NCI-H1105 (cell line): Measurements from ENCODE around the gene MAPK10.

ENCODE experiments used
- DNase-seq: peaks from one replicate; lab custom pipeline; 2025; lab: John Stamatoyannopoulos, UW

The MAPK10 gene

DNA sequence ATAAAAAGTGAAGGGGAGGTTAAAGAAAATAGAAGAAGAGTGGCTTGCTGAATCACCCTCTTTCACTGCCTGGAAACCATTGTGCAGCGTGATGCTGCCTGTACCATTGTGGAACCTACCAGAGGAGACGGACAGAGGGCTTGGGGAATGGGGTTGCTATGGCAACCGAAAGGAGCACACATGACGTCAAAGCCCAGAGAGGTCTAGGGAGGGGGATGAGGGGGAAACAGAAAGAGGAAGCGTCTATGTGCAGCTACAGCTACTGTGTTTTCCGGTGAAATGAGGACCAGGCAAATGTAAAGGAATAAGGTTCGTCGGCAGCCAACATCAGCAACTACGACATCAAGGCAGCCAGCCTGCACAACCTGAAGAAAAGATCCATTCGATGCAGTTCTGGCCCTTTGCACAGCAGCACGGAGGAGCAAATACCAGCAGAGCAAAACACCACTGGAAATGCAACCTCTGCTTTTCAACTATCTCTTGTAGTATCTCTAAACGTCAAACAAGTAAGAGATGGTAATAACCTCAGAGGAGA, at the start of gene MAPK10:
TSS of gene MAPK10 (minus strand) at position 110 of the 535 bp plus-strand sequence.
- DNase-seq: peak; percentile 85

DNA sequence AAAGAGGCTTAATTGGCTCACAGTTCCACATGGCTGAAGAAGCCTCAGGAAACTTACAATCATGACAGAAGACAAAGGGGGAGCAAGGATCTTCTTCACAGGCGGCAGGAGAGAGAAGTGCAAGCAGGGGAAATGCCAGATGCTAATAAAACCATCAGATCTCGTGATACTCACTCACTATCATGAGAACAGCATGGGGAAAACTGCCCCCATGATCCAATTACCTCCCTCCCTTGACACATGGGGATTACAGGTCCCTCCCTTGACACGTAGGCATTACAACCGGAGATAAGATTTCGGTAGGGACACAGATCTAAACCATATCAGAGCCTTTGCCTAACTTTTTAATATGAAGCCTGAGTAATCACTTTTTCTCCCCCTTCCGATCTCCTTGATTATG, 43.7 kb upstream of the MAPK10 start:
- no peak for DNase-seq

DNA sequence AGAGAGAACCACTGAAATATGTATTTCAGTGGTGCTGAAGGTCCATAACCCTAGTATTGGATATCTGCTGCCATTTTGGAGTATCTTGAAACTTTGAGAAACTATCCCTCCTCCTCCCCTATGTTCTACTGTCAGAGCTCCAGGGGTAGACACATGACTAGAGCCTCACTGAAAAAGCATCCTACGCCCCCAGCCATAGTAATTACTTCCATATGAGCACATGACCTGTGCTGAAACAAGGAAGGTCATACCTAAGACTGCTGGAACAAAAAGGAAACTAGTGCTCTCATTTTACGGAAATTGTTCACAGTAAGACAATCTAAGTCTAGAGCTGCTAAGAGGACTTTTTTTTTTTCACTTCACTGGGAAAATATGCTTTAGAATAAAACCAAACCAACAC, 42.0 kb upstream of the MAPK10 start:
- DNase-seq: no peak

DNA sequence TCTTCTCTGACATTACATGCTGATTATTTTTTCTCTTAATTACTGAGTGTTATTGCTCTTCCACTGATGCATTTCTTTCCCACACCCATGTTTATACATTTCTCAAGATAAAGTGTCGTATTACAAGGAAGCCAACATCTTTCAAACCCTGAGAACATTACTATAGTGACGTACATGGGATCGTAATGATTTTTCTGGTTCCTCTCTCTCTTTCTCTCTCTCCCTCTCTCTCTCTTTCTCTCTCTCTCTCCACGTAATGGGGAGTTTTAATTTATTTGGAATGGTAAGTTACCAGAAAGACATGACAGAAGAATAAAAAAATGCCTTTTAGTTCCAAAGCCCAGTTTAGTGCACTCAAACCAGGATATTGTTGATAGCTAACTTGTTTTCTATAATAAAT, 40.4 kb upstream of the MAPK10 start:
- no peak for DNase-seq

DNA sequence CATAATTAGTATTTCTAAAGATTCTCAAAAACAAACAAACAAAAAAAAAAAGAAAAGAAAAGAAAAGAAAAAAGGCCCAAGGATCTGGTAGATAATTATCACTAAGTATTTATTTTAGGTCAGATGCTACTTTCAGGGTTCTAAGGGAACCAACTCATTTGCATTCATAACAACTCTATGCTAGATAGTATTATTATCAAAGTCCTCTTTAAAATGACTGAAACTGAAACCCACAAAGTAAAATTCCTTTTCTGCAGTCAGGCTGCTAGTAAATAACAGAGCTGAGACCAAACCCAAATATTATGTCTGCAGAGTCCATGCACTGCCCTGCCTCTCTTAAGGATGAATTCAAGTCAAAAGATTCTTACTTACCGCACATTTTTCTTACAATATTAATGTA, 38.3 kb upstream of the MAPK10 start:
- no peak for DNase-seq

DNA sequence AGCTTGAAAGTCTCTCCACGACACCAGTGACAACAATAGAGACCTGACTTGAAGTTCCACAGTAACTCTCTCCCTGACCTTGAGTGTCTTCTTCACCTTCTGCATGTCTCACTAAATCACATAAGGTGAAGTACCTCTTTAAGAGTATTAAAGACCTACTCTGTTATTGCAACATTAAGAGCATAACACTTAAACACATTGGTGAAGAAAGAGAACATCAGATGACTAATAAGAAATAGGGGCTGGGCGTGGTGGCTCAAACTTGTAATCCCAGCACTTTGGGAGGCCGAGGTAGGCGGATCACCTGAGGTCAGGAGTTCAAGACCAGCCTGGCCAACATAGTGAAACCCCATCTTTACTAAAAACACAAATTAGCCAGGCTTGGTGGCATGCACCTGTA, 33.9 kb upstream of the MAPK10 start:
- no peak for DNase-seq

DNA sequence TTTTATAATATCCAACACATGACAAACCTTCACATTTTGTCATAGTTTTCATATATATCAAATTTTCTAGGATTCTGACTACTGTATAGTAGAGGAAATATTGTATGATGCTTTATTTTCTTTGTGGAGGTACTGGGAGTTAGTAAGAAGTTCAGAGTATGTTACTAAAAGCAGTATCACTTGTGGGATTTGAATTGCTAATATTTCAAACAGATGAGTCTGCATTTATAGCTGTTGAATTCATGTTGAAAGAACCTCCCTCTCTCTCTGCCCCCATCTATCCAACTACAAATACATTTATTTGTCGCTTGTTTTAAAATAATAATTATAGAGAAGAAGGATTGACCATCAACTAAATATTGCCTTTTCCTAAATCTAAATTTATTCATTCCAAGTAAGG, 29.8 kb upstream of the MAPK10 start:
- no peak for DNase-seq

DNA sequence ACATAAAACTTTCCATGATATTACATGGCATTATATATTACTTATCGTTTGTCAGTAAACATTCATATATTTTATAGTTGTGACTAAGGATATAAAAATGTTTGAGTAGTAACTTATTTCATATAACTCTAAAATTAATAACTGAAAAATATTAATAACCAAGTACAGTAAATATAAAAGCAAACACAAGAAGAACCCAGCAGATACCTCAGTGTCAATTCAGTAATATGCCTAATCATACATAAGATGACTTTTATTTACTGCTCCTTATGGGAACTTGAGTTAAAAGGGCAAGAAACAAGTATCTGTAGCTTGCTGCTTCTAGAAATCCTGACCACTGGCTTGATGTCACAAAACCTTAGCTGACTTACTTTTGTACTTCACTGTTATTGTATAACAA, 28.4 kb upstream of the MAPK10 start:
- no peak for DNase-seq

DNA sequence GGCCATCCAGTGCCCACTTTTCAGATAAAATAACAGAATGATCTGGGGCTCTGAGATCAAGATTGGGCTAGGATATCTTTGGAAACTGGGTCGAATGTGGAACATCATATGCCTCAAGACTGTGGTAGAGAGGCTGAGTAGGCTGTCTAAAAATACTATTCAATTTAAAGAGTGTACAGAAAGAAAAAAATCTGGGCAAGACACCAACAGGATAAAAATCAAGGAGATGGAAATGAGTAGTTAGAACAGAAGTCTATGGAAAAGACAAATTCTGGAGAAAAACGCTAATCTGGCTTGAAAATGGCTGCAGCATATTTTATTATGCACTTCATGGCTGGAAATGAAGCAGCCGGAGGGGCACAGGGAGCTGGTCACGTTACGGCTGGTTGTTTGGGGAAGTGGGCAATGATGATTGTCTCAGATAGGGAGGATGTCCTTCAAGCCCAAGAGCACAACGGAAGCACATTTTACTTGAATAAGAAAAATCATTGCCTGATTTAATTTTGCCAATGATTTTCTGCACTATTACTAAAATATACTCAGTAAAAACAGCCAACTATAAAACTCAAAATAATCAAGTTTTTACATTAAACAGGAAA, 27.1 kb upstream of the MAPK10 start:
- no peak for DNase-seq

DNA sequence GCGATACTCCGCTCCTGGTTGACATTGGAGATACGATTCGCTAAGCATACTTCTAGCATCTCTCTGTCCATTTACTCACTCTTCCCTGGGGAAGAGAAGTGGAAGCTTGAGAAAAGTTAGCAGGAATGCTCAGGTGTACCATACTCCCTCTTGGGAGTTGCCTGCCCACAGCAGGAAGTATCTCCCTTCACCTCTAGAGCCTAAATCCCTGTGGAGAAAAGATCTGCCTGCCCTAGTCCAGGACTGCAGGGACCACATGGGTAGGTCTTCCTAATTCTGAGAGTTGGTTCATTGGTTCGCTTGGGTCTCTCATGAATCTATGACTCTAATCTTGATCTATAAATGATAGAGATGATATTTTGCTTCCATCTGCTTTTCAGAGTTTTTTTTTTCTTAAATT, 26.3 kb upstream of the MAPK10 start:
- DNase-seq: no peak

DNA sequence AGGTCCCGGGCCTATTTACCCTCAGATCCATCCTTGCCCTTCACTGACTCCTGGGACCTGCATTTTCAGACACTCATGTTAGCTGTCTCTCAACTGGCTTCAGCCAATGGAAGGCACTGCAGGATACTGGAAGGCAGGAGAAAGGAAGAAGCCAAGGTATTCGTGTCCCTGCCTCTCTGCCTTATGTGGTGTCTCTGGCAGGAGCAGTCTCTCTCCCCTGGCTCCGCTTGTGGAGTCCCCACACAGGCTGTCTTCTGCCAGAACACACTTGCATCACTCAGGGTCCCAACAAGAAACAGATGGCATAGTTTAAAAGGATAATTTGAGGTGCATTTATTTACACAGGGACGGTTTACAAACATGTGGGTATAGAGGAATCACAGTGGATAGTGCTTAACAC, 21.6 kb upstream of the MAPK10 start:
- DNase-seq: no peak

DNA sequence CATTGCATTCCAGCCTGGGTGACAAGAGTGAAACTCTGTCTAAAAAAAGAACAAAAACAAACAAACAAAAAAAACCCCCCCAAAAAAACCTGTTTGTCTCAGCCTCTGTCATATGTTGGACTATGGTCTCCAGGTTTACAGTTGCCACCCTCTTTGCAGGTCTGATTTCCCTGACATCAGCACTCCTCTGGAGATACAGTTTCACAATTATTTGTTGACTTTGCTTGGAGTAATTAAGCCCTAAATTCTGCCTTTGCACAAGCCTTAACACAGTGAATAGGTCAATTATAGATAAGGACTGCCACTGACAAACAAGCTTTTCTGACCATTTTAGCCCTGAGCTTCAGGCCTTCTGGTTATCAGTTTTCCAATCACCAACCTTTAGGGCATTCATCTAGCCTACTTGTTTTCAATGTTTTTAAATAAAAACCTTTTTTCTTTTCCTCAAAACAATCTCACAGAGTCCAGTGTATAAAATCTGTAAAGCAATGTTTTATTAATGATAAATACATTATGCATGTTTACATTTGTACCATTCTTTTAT, 20.4 kb upstream of the MAPK10 start:
- DNase-seq: peak; percentile 62

DNA sequence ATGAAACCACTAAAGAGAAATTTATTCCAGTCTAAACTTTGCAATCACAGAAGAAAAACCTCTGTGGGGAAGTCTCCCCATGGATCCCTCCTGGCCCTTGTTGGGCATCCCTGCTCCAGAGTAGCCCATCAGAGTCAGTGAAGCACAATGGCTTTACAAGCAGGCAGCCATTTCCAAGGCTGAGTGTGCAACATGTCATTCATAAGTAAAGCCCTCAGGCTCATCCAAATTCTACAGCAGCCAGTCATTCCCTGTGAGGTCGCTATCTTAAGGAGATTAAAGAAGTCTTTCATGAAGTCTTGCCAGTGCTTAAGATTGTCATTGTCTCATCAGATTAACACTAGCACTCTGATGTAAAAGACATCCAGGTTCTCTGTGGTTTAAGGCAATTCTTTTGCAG, 17.0 kb upstream of the MAPK10 start:
- DNase-seq: no peak

DNA sequence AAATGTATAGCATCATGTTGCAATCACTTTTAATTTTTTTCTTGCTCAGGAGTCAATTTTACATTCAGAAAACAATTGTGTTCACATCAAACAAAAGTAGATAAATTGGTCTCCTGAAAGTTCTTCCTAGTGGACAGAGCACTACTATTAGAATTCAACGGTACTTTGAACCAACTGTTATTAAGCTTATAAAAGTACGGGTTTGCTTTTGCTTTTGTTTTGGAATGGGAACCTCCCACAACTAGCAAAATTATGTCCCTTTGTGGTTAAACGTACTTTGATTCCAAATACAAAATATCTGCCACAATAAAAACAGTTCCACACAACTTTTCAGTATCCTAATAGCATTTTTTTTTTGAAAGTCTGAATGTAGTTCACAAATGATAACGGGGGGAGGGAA, 8.6 kb upstream of the MAPK10 start:
- no peak for DNase-seq

DNA sequence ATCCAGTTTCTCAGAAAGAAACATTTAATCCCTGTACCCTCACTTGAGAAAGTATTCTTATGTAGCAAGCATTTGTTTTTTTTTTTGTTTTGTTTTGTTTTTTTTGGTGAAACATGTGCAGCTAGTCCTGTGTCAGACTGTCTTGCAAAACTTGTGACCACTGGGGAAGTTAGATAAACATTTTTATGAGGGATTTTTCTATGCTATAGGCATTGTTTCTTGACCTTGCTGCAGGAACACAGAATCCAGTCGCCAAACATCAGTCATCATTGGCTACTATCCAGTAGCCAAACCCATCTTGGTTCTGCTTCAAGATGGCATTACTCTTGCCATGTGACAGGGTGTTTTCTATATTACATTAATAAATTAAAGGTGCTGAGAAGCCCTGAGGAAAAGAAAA, 7.7 kb upstream of the MAPK10 start:
- no peak for DNase-seq

DNA sequence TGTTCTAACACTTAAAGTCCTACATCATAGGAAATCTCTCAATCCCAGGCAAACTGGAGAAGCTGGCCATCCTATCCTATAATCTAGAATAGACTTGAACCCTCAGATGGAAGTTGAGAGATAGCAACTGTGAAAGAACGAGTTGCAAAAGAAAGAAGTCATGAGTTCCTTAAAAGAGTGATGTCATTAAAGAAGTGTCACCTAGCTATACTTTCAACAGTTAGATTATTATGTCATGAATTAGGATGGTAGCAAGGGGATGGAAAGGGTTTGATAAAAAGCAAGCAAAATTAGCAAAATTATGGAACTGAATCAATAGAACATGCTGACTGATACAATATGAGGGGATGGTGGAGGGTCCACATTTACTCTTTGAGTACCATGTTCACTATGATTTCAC, 7.1 kb upstream of the MAPK10 start:
- DNase-seq: no peak

DNA sequence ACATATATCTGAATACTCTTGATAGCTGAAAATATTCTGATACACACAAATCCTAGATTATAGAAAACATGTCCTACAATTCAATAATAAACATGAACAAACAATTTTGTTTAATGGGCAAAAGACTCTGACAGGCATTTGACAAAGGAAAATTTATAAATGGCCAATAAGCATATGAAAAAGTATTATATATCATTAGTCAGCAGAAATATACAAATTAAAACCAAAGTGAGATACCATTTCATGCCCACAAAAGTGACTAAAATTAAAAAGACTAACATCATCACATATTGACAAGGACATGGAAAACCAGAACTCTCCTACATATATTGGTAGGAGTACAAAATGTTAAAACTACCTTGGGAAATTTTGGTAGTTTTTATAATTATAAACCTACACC, 2.7 kb upstream of the MAPK10 start:
- no peak for DNase-seq

DNA sequence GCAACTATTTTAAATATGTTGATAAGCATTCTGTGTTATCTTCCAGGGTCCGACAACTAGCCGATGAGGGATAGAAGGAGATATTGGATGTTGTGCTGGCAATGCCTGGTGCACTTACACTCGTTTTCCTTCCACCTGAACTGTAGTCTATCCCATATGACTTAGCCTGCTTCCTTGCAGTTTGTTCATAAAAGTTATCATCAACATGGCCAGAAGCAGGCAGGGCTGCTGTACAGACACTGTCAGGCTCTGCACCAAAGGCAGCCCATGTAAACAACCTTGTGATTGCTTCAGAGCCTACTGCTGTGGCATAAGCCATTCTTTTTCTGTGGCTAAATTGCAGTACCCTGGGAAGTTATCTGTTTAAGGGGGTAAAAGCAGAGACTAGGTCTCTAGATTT, 1.6 kb downstream of the MAPK10 start:
- DNase-seq: no peak

DNA sequence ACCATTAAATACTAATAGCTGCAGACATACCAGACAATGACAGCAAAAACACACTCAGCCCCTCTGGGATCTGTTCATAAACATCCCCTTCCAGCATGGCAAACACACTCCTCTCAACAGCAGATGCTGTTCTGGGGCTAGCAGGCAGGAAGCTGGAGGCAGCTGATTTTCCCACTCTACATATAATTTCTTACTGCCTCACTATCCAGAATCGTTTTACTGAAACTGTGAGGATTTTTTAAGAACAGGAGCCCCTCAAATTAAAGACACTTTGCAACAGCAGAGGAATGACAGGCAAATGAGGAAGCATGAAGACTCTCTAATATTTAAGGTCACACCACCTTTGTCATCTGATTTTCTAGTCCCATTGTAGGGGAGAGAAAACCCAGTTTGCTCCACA, 2.2 kb downstream of the MAPK10 start:
- DNase-seq: no peak

DNA sequence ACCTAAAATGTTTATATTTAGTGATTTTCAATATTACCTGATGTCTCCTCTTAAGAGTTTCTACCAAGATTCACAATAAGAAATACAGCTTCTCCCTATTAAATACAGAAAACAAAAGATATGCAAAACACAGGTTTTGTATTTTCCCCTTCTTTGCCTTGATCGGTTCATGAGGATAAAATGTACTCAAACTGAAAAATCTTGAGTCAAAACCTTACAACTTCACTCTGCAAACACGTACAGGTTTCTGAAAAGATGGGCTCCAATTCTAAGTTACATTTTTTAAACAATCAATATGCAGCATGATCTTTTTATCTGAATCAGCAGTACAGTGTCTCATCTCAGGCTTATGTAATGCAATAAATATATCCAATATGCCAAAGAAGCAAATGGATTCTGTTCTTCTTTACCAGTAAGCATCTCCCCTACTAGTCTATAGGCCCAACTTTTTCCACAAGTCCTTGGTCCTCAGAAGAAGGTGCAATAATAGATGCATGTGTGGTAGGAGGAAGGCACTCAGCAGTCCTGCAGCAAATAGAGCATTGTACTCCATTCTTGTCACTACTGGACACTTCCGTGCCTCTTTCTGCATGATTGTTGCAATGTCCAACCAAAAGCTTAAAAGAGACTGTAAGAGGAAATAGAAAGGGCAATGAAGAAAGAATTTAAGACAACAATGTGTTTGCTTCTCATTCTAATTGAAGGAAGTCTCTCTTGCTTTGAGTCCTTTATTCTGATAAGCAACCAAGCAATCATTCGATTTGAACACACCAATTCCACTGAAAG, 3.2 kb downstream of the MAPK10 start:
- DNase-seq: no peak

DNA sequence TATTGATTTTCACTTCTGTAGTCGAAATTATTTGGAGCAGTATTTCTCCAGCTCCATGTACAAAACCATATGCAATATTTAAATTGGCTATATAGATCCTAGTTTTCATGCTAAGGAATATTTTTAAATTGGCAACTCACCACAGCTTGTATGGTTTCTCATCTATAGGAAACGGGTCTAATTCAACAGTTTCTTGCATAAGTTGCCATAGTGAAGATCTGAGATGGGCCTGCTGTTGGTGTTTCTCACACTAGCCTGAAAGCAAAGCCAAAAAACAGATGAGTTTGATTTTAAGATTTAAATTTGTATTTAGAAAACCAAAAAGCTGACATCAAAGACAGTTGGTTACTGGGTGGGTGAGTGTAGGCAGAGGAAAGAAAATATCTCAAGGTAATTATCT, 5.5 kb downstream of the MAPK10 start:
- no peak for DNase-seq

DNA sequence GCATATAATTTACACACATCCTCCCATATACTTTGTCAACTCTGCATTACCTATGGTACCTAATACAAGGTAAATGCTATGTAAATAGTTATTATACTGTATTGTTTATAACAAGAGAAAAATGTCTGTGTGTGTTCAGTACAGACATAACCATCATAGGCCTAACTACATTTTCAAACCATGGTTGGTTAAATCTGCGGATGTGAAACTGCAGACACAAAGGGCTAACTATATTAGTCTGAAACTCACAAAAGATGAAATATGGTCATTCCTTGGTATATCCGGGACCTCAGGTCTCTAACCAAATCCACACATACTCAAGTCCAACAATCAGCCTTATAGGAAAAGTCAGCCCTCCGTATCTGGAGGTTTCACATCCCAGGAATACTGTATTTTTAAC, 13.5 kb downstream of the MAPK10 start:
- no peak for DNase-seq

DNA sequence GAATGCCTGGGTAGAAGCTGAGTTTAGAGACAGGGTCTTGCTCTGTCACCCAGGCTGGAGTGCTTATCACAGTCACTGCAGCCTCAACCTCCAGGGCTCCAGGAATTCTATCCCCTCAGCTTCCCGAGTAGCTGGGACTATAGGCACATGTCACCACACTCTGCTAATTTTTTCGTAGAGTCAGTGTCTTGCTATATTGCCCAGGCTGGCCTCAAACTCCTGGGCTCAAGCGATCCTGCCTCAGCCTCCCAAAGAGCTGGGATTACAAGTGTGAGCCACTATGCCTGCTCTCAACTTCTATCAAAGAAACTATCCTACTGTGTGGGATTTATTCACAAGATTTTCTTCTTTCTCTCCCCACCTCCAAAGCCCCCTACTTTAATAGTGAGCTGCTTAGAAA, 15.7 kb downstream of the MAPK10 start:
- no peak for DNase-seq

DNA sequence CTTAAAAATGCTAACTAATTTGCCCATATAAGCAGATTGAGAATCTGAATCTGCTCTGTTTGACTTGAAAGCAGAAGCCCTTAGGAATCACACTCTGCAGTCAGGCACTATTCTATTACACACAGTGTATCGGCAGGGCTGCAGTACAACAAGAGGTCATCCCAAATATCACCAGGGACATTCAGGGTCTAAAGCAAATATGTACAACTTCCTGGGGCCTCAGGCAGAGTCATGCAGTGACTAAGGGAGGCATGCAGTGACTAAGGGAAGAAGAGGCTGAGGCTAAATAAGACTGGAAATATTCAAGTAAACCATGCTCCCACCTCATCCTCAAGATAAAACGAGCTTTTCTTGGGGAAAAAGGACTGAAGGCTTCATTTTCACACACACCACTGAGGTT, 20.9 kb downstream of the MAPK10 start:
- no peak for DNase-seq
